GM21723 (cell line): ENCODE measurements around the gene SP2.

Source experiments
- ATAC-seq: cut with Tn5 transposase; IDR thresholded peaks from one replicate; pipeline ENCODE4 v1.9.1; 2021; ENCODE audit warnings: mild to moderate bottlenecking, moderate library complexity; ENCODE audit not compliant: unreplicated experiment

The SP2 gene

DNA sequence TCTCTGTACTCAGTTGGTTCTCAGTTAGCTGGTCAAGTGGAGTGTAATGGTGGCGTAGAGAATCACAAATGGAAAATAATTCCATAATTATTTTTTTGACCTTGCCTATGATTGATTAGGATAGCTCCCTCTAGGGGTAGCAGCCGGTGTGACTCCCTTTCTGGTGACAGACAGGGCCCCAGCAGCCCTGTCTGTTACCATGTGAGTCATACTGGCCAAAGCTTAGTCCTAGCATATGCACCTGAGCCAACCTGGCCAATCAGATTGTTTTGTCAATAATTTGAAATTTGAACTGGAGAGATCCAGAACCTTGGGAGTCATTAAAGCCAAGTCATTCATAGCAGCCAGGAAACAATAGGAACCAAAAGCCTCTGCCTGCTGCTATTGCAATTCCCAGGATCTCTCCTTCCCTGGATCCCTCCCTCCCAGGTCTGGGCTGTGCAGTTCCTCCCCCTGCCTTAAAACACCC lies 50.9 kb downstream of the SP2 start:
- peak; percentile 52 for ATAC-seq

DNA sequence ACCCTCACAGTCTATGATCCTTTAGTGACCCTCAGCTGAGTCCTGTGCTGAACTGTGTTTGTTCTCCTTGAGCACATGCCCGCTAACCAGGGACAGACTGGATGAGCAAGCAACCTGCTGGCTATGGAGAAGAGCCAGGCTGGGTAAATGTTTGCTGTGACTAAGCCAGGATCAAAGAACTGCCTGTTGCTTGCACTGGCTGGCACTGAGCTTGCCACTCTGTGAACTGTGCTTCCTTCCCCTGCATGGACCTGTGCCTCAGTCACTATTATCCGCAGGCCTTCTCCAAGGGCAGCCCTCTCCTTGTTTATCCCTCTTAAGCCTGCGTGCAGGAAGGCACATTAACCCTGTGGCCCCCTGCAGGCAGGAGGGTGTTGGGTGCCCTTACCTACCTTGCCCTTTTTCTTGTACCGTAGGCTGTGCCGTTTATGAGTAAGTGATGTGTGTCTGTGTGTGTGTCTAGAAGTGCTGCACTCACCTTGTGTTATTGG lies 52.7 kb downstream of the SP2 start:
- ATAC-seq, result no peak

- peak; percentile 59 for ATAC-seq
These were observed 53.2 kb downstream of the SP2 start for GRCh38 chr17:47949197-47949759.

DNA sequence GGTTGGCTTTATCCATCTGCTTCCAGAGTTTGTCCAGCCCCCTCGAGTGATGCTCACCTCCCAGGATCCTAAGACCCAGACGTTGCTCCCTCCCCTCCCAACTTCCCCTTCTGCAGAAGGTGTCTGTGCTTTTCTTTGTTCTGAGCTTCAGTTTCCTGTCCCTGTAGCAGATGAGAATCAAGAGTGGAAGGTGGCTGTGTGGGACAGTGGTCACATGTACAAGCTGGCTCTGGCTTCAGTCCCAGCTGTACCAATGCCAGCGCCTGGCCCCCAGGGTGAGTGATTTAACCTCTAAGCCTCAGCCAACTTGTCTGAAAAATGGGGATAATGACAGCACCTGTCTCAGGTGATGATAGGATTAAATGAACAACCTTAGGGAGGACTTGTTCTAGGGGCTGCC lies 53.9 kb downstream of the SP2 start:
- peak; percentile 21 for ATAC-seq

- no peak for ATAC-seq
These were observed 54.4 kb downstream of the SP2 start for GRCh38 chr17:47950448-47950847.

GRCh38 chr17:47952171-47953021 lies 56.4 kb downstream of the SP2 start:
- no peak for ATAC-seq

GRCh38 chr17:47953909-47954308 lies 57.9 kb downstream of the SP2 start:
- no peak for ATAC-seq

- ATAC-seq, result no peak
These were observed 59.7 kb downstream of the SP2 start for GRCh38 chr17:47955497-47956461.

- no peak for ATAC-seq
These were observed 61.0 kb downstream of the SP2 start for GRCh38 chr17:47956791-47957590.

DNA sequence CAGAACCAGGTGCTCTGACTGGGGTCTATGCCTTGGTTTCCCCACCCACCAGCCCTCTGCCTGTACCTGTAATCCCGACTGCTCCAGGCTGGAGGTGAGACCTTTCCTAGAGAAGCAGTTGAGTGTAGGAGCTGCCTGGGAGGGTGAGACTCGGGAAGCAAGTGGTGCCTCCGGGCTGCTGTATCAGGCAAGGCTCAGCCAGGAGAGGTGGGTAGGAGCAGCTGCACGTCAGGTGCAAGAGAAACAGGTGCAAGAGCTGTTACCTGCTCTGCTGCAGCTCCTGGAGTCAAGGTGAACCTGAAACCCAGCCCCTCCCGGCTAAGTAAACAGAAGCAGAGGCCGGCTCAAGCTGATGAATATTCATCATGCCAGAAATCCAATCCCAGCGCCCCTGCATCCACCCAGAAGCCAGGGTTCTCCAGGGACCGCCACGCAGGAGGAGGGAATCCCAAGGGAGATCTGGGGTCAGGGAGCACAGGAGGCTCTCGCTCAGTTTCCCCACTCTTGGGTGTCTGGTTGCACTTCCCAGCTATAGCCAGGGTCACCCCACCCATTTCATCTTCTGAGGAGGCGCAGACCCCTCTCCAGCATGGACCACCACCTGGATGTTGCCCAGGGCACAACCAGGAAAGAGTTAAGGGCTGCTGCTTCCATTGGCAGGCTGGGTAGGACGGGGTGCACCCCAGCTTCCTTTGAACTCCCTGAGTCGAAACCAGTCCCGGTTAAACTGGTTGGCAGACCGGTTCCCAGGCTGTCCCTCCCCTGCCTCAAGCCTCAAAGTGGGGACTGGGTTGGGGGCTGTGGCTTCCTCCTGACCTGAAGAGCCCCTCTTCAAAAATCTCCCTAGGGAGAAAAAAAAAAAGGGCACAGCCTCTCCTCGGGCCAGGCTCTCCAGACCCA lies 61.8 kb downstream of the SP2 start, which contains the start of gene PRR15L:
TSS of gene PRR15L (minus strand) at position 293 of the 900 bp plus-strand sequence. CDS start 4,649 bp downstream, outside the sequence.
- ATAC-seq, result no peak

- ATAC-seq, result no peak
These were observed 64.0 kb downstream of the SP2 start for GRCh38 chr17:47959825-47960655.

DNA sequence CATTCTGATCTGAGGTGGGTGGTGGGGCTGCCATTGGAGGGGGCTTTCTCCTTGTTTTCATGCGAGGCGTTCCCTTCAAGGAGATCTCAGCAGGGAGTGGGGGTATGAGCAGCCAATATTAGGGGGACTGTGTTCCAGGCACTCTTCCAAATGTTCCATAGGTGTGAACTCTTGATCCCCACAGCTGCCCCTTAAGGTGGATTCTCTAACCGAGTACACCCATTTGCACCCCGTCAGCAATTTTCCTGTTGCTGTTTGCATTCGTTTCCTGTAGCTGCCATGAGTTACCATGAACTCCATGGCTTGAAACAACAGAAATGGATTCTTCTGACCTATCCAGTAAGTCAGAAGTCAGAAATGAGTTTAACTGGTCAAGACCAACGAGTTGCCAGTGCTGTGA lies 65.4 kb downstream of the SP2 start:
- no peak for ATAC-seq

- ATAC-seq, result no peak
These were observed 66.9 kb downstream of the SP2 start for GRCh38 chr17:47962901-47963300.

GRCh38 chr17:47964856-47965255 lies 68.8 kb downstream of the SP2 start:
- no peak for ATAC-seq

GRCh38 chr17:47966079-47966519 lies 70.1 kb downstream of the SP2 start:
- ATAC-seq, result no peak

DNA sequence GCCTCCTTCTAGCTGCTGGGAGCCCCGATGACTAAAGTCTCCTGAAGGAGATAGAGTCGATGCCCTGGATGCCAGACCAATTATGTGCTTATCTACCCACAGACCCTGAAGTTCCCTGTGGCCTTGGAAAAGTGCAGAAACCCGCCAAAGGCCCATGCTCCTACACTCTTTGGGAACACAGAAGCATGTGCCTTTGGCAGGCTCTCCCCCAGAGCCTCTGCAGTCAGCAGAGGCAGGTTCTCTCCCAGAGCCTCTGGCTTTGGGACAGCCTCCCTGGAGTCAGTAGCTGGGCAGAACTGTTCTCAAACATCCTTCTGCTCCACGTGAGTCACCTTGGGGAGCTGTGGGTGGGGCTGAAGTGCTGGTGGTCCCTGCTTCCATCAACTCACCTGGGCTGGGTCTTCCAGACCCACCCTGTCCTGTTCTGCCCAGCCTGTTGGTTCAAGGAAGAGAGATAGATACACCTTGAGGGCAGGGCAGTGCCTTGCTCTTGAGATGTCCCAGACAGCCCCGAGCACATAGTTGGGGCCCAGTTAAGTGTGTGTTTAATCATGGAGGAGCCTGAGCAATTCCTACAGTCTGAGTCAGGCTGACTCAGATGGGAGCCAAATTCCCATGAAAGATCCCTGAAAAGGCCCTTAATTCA lies 71.7 kb downstream of the SP2 start:
- no peak for ATAC-seq

DNA sequence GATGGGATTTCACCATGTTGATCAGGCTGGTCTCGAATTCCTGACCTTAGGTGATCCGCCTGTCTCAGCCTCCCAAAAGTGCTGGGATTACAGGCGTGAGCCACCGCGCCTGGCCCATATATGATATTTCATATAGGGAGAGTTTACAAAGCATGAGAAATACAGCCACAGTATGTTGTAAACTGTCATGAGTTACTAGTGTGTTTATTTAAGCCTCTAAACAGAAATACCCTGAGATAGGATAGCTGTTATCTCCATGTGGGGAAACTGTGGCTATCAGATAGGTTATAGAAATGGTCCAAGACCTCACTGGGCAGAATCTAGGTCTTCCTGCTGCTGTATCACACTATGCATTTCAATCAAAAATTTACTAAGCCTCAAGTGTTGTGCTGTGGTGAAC lies 72.8 kb downstream of the SP2 start:
- ATAC-seq, result no peak
